ENCODE data around the gene GAL3ST2. TPM values are rescaled to one million over a fixed set of nuclear protein-coding genes. Genes with fewer than 3 reads are reported as not detected.

GAL3ST2 gene
- polyA plus RNA-seq, 1 donor from 2014 or later = not detected

GRCh38 chr2:241752253-241752652, 24.4 kb upstream of the GAL3ST2 start:
- no peak overlapping the region for H3K4me3 ChIP-seq (ENCODE audit: low read length)
- no peak for TF ChIP-seq POLR2AphosphoS5 (IDR thresholded peaks at IDR 0.05)
- no peak for TF ChIP-seq REST (IDR thresholded peaks at IDR 0.05; ENCODE audit: borderline replicate concordance)
- TF ChIP-seq EZH2 (IDR thresholded peaks at IDR 0.05; ENCODE audit: borderline replicate concordance, insufficient read depth, low read length, poor library complexity, severe bottlenecking) = no peak
- no peak for TF ChIP-seq RAD21 (conservative IDR thresholded peaks at IDR 0.05)
- TF ChIP-seq CTCF (IDR thresholded peaks at IDR 0.05; ENCODE audit: poor library complexity, severe bottlenecking) = no peak
- TF ChIP-seq SMC3 (conservative IDR thresholded peaks at IDR 0.05; ENCODE audit: poor library complexity) = no peak
- TF ChIP-seq MXI1 (conservative IDR thresholded peaks at IDR 0.05; ENCODE audit: poor library complexity, severe bottlenecking) = no peak
- no peak for TF ChIP-seq TAF1 (IDR thresholded peaks at IDR 0.05; ENCODE audit: low read depth)
- no peak for TF ChIP-seq EP300 (conservative IDR thresholded peaks at IDR 0.05; ENCODE audit: poor library complexity, severe bottlenecking)

GRCh38 chr2:241752689-241753276, 23.8 kb upstream of the GAL3ST2 start:
- Histone ChIP-seq H3K9ac (ENCODE audit: low read length) (no peak overlapping the region), H3K79me2 (replicated peaks; ENCODE audit: insufficient read depth, low read length) (no peaks in the 10 kb centered on the region), H2AFZ (ENCODE audit: low read depth, low read length) (no peak overlapping the region), H3F3A (ENCODE audit: insufficient read depth, low read length, poor library complexity, severe bottlenecking) (no peaks in the 10 kb centered on the region), H3K27ac (ENCODE audit: low read length) (no peak overlapping the region), H3K36me3 (ENCODE audit: insufficient read depth, low read length) (no peaks in the 10 kb centered on the region), H3K9me3 (ENCODE audit: low read length) (no peaks in the 10 kb centered on the region), H3K9me2 (ENCODE audit: insufficient read depth, low read length) (no peaks in the 10 kb centered on the region), H4K20me1 (ENCODE audit: insufficient read depth) (no peaks in the 10 kb centered on the region), H3K4me2 (ENCODE audit: low read length) (no peak overlapping the region), H3K4me3 (ENCODE audit: low read length) (no peak overlapping the region), H3K27me3 (ENCODE audit: insufficient read depth, low read depth, low read length) (no peaks in the 10 kb centered on the region)
- TF ChIP-seq CTCF (IDR thresholded peaks at IDR 0.05; ENCODE audit: poor library complexity, severe bottlenecking) (no peak), MXI1 (conservative IDR thresholded peaks at IDR 0.05; ENCODE audit: poor library complexity, severe bottlenecking) (no peak), REST (IDR thresholded peaks at IDR 0.05; ENCODE audit: borderline replicate concordance) (no peak), TAF1 (IDR thresholded peaks at IDR 0.05; ENCODE audit: low read depth) (no peak), SMC3 (conservative IDR thresholded peaks at IDR 0.05; ENCODE audit: poor library complexity) (no peak)

More at GRCh38 chr2:241752253-241752652, 24.4 kb upstream of the GAL3ST2 start:
- Histone ChIP-seq H3K9me3 (ENCODE audit: low read length) (no peaks in the 10 kb centered on the region), H3K9ac (ENCODE audit: low read length) (no peak overlapping the region), H3K27ac (ENCODE audit: low read length) (no peak overlapping the region), H3K4me2 (ENCODE audit: low read length) (no peak overlapping the region), H3K9me2 (ENCODE audit: insufficient read depth, low read length) (no peaks in the 10 kb centered on the region), H4K20me1 (ENCODE audit: insufficient read depth) (no peaks in the 10 kb centered on the region), H3K79me2 (replicated peaks; ENCODE audit: insufficient read depth, low read length) (no peaks in the 10 kb centered on the region), H2AFZ (ENCODE audit: low read depth, low read length) (no peak overlapping the region), H3K36me3 (ENCODE audit: insufficient read depth, low read length) (no peaks in the 10 kb centered on the region), H3F3A (ENCODE audit: insufficient read depth, low read length, poor library complexity, severe bottlenecking) (no peaks in the 10 kb centered on the region), H3K27me3 (ENCODE audit: insufficient read depth, low read depth, low read length) (no peaks in the 10 kb centered on the region)

Measured in neural cell (in vitro differentiated cells).